Adrenal gland (tissue), 5 donors: ENCODE measurements around the gene FUT9.

Experiments used
- CTCF ChIP-seq, 6 experiments: fragments of 450-650 bp in 4 of 6; fragments of 200-600 bp in 2 of 6; sonication (generic) in 1 of 6; IDR thresholded peaks; 1 replicate in 5 of 6; 2 replicates in 1 of 6; pipeline versions ENCODE4 v1.5.1 to v1.8.0; 2016 to 2021; ENCODE audit warnings: antibody characterized with exemption in 6 of 6, mild to moderate bottlenecking in 2 of 6, moderate library complexity in 1 of 6
- POLR2A ChIP-seq, 2 donors: fragments of 450-650 bp; IDR thresholded peaks; one replicate each; pipeline ENCODE4 v1.6.1; 2017; ENCODE audit warnings: antibody characterized with exemption in 2 of 2, mild to moderate bottlenecking in 2 of 2, moderate library complexity in 1 of 2
- donor health status: DM: no; HTN: no; CAD: no.

GRCh38 chr6:96015518-96016333 is at the start of gene FUT9:
- TF ChIP-seq CTCF (IDR thresholded peaks at IDR 0.05) (no peak), POLR2A (IDR thresholded peaks at IDR 0.05) (no peak)
